Suprapubic skin (tissue), 4 donors: ENCODE measurements around the gene EIF2B2.

ENCODE experiments used
- EP300 ChIP-seq: sonication (generic); formaldehyde crosslinking; IDR thresholded peaks from one replicate; pipeline ENCODE4 v1.6.1; 2017; ENCODE audit warnings: antibody characterized with exemption
- POLR2A ChIP-seq, 2 donors: fragments of 450-650 bp; IDR thresholded peaks; one replicate each; pipeline ENCODE4 v1.6.1; 2017; ENCODE audit warnings: antibody characterized with exemption in 2 of 2, mild to moderate bottlenecking in 2 of 2, moderate library complexity in 2 of 2
- POLR2AphosphoS5 ChIP-seq, 3 donors: sonication (generic); formaldehyde crosslinking; IDR thresholded peaks; one replicate each; pipeline ENCODE4 v1.6.1; 2017; ENCODE audit warnings: antibody characterized with exemption in 3 of 3
- TF ChIP-seq, protein P1 (sequence below), 2 donors: fragments of 200-600 bp in 1 of 2; fragments of 450-650 bp in 1 of 2; sonication (generic) in 1 of 2; IDR thresholded peaks; one replicate each; pipeline ENCODE4 v1.5.1; 2016 to 2019; ENCODE audit warnings: antibody characterized with exemption in 2 of 2, mild to moderate bottlenecking in 1 of 2, moderate library complexity in 1 of 2

GRCh38 chr14:74976264-74977113 lies 26.2 kb upstream of the EIF2B2 start:
- TF ChIP-seq, protein P1, sequence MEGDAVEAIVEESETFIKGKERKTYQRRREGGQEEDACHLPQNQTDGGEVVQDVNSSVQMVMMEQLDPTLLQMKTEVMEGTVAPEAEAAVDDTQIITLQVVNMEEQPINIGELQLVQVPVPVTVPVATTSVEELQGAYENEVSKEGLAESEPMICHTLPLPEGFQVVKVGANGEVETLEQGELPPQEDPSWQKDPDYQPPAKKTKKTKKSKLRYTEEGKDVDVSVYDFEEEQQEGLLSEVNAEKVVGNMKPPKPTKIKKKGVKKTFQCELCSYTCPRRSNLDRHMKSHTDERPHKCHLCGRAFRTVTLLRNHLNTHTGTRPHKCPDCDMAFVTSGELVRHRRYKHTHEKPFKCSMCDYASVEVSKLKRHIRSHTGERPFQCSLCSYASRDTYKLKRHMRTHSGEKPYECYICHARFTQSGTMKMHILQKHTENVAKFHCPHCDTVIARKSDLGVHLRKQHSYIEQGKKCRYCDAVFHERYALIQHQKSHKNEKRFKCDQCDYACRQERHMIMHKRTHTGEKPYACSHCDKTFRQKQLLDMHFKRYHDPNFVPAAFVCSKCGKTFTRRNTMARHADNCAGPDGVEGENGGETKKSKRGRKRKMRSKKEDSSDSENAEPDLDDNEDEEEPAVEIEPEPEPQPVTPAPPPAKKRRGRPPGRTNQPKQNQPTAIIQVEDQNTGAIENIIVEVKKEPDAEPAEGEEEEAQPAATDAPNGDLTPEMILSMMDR (IDR thresholded peaks at IDR 0.05) = no peak
- no peak for TF ChIP-seq POLR2A (IDR thresholded peaks at IDR 0.05)
- TF ChIP-seq EP300 = no peak
- TF ChIP-seq POLR2AphosphoS5 (IDR thresholded peaks at IDR 0.05) = no peak
